Immature natural killer cell (primary cell): Measurements from ENCODE around the gene TTLL6. TPM values are rescaled to one million over a fixed set of nuclear protein-coding genes. Genes with fewer than 3 reads are reported as not detected.

ENCODE experiments used
- DNase-seq, 3 donors: peaks; one replicate each; pipeline ENCODE4 v3.0.0; 2022; ENCODE audit warnings: mixed read lengths in 1 of 3
- H3K27ac Mint-ChIP-seq, 6 donors: one replicate each; pipeline ENCODE4 v1.8.0; 2020; ENCODE audit warnings: mixed read lengths in 6 of 6, mild to moderate bottlenecking in 5 of 6, inconsistent platforms in 4 of 6, moderate library complexity in 3 of 6
- H3K27me3 Mint-ChIP-seq, 3 donors: one replicate each; pipeline ENCODE4 v1.8.0; 2020 to 2021; ENCODE audit warnings: low read depth in 3 of 3, mild to moderate bottlenecking in 3 of 3, mixed read lengths in 3 of 3, moderate library complexity in 3 of 3, inconsistent platforms in 1 of 3
- H3K36me3 Mint-ChIP-seq, 3 donors: one replicate each; pipeline ENCODE4 v1.8.0; 2020; ENCODE audit warnings: mixed read lengths in 3 of 3, inconsistent platforms in 2 of 3, mild to moderate bottlenecking in 2 of 3
- H3K4me1 Mint-ChIP-seq, 2 donors: one replicate each; pipeline ENCODE4 v1.8.0; 2020; ENCODE audit warnings: inconsistent platforms in 2 of 2, mild to moderate bottlenecking in 2 of 2, mixed read lengths in 2 of 2, moderate library complexity in 1 of 2
- H3K4me3 Mint-ChIP-seq, 5 donors: one replicate each; pipeline ENCODE4 v1.8.0; 2020; ENCODE audit warnings: mild to moderate bottlenecking in 5 of 5, mixed read lengths in 5 of 5, inconsistent platforms in 3 of 5, moderate library complexity in 3 of 5
- H3K9me3 Mint-ChIP-seq, 6 donors: one replicate each; pipeline ENCODE4 v1.8.0; 2020; ENCODE audit warnings: mild to moderate bottlenecking in 6 of 6, mixed read lengths in 6 of 6, inconsistent platforms in 4 of 6, moderate library complexity in 3 of 6
- polyA plus RNA-seq, 3 donors: library from polyadenylated mRNA; unstranded; fragments of 300-500 nt; fragmentation: Illumina TruSeq; gene quantifications; one replicate each; pipeline ENCODE4 v1.2.3, GENCODE V29; 2021

The TTLL6 gene
- polyA plus RNA-seq, 3 donors from 2014 or later, result not detected

DNA sequence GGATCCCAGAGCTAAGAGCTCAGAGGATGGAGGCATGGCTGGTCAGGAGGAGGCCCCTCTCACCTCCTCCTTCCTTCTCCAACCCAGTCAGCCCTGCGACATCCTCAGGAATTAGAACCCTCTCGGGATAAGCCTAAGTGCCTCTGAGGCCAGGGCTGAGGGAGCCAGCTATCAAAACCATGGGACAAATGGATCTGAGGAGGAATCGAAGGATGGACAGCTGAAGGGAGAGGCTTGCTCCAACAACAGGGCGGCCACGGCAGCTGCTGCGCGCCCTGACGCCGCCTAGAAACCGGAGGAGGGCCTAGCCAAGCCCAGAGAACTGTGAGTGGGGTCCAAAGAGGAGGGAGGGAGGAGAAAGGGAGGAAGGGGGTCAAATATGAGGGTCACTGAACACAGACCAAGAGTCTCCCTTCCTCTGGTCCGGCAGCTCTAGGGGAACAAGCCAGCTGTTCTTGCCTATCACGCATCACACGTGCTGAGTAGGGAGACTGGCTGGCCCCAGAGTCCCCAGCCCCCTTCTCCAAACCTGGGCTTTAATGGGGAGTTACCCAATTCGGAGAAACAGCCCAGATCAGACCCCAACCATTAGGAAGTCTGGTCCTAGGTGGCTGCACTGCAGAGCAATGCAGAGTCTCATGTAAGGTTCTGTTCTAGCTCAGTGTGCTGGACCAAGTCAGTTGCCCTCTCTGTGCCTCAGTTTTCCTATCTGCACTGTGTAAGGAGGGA lies 82.5 kb downstream of the TTLL6 start:
- Mint-ChIP-seq H3K36me3 (peaks cover 0 to 3% (median 3%) of the 10 kb centered on the region in 3 donors), H3K4me1 (peaks cover 11 to 15% of the 10 kb centered on the region in 2 donors), H3K27ac (no peak overlapping the region), H3K9me3 (peaks cover 0 to 1% (median 0%) of the 10 kb centered on the region in 6 donors), H3K27me3 (peaks cover 47 to 78% (median 58%) of the 10 kb centered on the region in 3 donors), H3K4me3 (no peak overlapping the region)
- DNase-seq, result no peak

DNA sequence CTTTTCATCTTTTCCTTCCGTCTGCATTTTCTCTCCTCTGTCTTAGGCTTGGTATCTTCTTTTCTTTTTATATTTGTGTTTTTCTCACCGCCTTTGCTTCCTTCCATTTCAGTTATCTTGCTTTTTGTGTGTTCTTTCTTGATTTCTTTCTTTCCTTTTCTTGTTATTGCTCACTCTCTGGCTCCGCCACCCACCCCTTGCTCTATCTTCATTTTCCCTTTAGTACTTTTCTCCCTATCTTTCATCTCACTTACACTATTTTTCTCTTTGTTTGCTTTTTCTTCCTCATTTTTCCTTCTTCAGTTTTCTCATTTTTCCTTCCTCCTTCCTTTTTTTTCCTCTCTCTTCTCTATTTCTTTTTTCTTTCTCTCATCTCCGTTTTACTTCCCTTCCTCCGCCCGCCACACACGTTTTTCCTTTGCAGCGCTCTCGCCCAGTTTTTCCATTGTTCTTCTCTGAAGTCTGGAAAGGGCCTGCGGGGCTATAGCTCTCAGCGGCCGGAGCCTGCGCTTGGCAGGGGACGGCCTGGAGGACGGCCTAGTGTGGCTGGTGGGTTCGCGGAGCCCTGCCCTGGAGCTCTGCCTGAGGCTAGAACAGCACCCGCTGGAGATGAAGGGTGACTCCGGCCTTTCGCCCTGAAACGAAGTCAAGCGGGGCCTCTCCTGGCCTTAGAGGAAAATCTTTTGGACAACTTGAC lies 83.2 kb downstream of the TTLL6 start:
- Mint-ChIP-seq H3K4me3 (no peak overlapping the region), H3K9me3 (peaks cover 0 to 1% (median 0%) of the 10 kb centered on the region in 6 donors), H3K27me3 (peaks cover 47 to 76% (median 55%) of the 10 kb centered on the region in 3 donors), H3K36me3 (peaks cover 0 to 3% (median 3%) of the 10 kb centered on the region in 3 donors), H3K27ac (no peak overlapping the region), H3K4me1 (peaks cover 9 to 11% of the 10 kb centered on the region in 2 donors)
- DNase-seq, result no peak

DNA sequence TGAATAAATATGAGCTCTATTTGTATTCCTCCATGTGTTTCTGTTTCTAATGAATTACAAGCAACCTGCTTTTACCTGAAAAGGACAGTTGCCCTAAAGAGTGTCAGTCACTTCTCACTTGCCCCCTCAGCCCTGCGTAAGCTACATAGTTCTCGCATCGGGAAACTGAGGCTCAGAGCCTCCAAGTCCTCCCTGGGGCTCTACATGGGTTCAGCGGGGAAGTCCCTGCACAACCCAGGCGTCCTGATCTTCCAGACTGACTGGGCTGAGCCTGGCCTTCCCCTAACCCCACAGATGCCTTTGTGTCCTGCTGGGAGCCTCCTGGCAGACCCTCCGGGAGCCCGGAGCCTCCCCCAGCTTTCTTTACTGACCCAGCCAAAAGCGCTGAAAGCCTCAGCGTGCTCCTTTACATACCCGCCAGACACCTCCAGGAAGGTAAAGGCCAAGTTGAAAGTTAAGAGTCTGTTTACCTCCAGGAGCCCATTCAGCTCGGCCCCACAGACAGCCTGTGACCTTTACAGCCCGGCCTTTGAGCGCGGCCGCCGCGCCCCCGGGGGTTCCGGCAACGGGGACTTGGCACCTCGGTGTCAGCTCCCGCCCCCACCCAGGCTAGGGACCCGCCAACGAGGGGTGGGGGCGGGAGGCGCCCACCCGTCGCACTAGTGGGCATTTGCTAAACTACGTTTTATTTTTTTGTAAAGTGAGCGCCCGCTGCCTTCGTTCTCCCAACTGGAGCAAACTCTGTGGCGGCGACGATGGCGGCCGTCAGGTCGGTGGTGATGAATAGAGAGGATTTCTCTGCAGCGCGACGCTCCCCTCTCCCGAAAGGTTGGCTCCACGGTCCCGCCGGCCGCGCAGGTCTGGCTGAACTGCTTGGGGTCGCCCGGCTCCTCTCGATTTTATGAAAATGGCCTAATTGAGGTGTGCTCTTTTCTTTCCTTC lies 84.1 kb downstream of the TTLL6 start:
- peaks cover 0 to 1% (median 0%) of the 10 kb centered on the region in 6 donors for H3K9me3 Mint-ChIP-seq
- DNase-seq, result no peak
- no peak overlapping the region for H3K4me3 Mint-ChIP-seq
- H3K27ac Mint-ChIP-seq, result no peak overlapping the region
- peaks cover 0 to 3% (median 3%) of the 10 kb centered on the region in 3 donors for H3K36me3 Mint-ChIP-seq
- peaks cover 47 to 75% (median 53%) of the 10 kb centered on the region in 3 donors for H3K27me3 Mint-ChIP-seq
- H3K4me1 Mint-ChIP-seq, result peaks cover 10 to 14% of the 10 kb centered on the region in 2 donors

DNA sequence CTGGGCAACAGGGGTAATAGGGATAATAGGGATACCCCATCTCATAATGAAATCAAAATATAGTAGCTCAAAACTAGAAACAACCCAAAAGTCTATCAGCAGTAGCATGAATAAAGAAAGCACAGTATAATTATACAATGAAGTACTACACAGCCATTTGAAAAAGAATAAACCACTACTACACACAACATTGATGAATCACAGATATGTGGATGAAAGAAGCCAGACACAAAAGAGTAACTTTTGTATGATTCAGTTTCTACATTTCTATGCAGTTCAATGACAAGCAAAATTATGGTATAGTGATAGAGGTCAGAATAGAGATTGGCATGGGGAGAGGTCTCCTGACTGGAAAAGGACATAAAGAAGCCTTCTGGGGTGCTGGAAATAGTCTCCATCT lies 85.7 kb downstream of the TTLL6 start:
- H3K9me3 Mint-ChIP-seq, result peaks cover 0 to 1% (median 0%) of the 10 kb centered on the region in 6 donors
- H3K27ac Mint-ChIP-seq, result no peak overlapping the region
- H3K4me1 Mint-ChIP-seq, result peaks cover 10 to 14% of the 10 kb centered on the region in 2 donors

DNA sequence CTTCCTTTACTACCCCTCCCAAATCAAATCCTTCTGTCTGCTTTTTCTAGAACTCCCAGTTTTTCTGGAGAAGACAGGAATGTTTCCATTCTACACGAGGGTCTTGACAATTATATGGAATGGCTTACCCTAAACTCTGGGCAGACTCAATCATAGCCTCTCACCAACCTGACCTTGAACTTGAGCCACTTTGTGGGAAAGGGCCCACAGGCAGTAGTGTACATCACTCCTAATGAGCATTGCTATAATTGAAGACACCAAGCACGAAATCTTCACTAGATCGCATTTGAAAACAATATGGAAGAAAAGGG lies 86.8 kb downstream of the TTLL6 start:
- Mint-ChIP-seq H3K9me3 (peaks cover 0 to 5% (median 0%) of the 10 kb centered on the region in 6 donors), H3K36me3 (peaks cover 0 to 3% (median 3%) of the 10 kb centered on the region in 3 donors), H3K4me1 (peaks cover 11 to 16% of the 10 kb centered on the region in 2 donors), H3K4me3 (no peak overlapping the region), H3K27me3 (peaks cover 54 to 77% (median 63%) of the 10 kb centered on the region in 3 donors), H3K27ac (no peak overlapping the region)
- DNase-seq, result no peak

More for the DNA sequence above, 85.7 kb downstream of the TTLL6 start:
- Mint-ChIP-seq H3K4me3 (no peak overlapping the region), H3K36me3 (peaks cover 0 to 3% (median 3%) of the 10 kb centered on the region in 3 donors), H3K27me3 (peaks cover 50 to 74% (median 54%) of the 10 kb centered on the region in 3 donors)
- no peak for DNase-seq

DNA sequence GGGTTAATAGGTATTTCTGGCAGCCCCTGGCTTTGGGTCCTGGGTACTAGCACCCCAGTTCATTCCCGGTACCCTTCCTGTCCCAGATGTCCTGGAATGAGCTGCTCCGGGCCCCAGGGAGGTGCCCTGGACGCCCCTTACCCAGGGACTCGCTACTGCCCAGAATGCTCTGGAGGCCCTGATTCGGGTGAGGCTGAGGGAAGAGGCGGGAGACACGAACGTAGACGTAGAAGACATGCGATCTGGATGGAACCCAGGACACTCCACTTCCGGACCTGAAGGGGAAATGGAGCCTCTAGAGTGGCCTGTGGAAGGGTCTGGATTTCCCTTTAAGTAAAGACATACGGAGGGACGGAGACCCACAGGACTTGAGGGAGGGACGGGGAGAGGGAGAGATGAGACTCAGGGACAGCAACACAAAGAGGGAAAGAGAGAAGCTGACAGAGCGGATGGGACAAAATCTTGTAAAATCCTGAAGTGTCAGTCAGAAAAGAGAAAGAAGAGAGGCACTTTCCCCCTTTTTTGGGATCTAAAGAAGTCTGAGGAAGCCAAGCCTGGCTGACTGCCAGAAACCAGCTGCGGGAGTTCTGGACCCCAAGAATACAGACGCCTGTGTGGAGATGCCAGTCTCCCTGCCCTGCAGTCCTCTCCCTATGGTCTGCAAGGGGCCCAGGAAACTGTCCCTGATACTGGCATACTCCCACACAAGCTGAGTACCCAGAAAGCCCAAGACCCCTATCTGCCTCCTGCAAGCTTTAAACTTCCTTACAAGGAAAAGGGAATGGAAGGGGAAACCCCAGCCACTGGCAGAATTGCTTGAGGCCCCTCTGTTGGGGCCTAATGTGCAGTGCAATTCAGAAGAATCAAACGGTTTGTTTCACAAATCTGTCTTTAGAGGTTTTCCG lies 87.4 kb downstream of the TTLL6 start:
- H3K4me3 Mint-ChIP-seq, result peak overlapping the region in 2 of 5 donors; percentile 15 to 25
- H3K27me3 Mint-ChIP-seq, result peaks cover 55 to 79% (median 65%) of the 10 kb centered on the region in 3 donors
- peaks cover 0 to 5% (median 0%) of the 10 kb centered on the region in 6 donors for H3K9me3 Mint-ChIP-seq
- H3K4me1 Mint-ChIP-seq, result peaks cover 15 to 22% of the 10 kb centered on the region in 2 donors
- peaks cover 0 to 3% (median 3%) of the 10 kb centered on the region in 3 donors for H3K36me3 Mint-ChIP-seq
- H3K27ac Mint-ChIP-seq, result no peak overlapping the region
- DNase-seq, result no peak

DNA sequence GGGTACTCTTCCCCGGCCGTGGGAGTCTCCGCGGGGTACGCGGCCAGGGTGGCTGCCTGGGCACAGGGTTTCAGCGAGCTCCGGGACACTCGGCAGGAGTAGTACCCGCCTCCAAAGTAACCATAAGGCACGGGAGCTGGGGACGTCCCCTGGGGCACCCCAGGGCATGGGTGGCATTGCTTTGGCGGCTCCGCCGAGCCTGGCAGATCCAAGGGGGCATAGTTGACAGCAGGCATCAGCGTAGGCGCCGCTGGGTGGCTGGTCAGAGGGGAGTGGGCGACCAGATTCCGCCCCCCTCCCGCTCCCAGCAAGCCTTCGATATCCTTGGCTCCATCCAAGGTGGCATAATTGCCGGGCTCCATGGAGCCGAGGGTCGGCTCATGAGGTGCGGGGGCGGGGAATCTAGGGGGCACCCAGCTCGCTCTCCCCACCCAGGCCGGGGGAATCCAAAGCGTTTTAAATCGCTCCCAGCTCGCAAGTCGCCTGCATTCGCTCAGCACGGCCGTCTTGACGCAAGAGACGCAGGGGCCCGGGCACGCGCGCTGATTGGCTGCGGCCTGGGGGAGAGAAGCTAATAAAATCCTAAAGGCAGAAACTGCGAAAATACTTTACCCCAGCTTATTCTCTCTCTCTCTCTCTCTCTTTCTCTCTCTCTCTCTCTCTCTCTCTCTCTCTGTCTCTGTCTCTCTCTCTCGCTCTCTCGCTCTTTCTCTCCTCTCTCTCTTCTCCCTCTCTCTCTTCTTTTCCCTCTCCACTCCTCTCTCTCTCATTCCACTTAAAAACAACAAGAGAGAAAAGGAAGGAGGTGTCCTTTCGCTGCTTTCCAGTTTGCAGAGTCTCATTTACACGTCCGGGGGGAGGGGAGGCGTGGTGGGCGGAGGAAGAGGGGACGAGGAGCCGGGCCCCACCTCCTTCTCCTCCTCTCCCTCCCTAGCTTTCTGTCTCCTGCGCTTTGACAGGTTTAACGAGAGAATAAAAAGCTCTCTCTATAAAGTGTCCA lies 88.5 kb downstream of the TTLL6 start, which contains the start of gene HOXB13:
HOXB13 (minus strand) TSS at position 519 of the 1,000 bp plus-strand sequence; CDS start at position 362, 157 bp downstream.
- H3K4me3 Mint-ChIP-seq, result peak within 1 kb of the TSS; percentile 56 to 88 (median 72)
- peaks cover 24 to 29% of the 10 kb centered on the region in 2 donors for H3K4me1 Mint-ChIP-seq
- H3K36me3 Mint-ChIP-seq, result peaks cover 0 to 3% (median 2%) of the 10 kb centered on the region in 3 donors
- peak in 2 of 3 donors; percentile 29 to 36 for DNase-seq
- H3K9me3 Mint-ChIP-seq, result peaks cover 0 to 5% (median 0%) of the 10 kb centered on the region in 6 donors
- peak within 1 kb of the TSS in 2 of 6 donors; percentile 38 to 88 for H3K27ac Mint-ChIP-seq
- peaks cover 58 to 83% (median 66%) of the 10 kb centered on the region in 3 donors for H3K27me3 Mint-ChIP-seq

DNA sequence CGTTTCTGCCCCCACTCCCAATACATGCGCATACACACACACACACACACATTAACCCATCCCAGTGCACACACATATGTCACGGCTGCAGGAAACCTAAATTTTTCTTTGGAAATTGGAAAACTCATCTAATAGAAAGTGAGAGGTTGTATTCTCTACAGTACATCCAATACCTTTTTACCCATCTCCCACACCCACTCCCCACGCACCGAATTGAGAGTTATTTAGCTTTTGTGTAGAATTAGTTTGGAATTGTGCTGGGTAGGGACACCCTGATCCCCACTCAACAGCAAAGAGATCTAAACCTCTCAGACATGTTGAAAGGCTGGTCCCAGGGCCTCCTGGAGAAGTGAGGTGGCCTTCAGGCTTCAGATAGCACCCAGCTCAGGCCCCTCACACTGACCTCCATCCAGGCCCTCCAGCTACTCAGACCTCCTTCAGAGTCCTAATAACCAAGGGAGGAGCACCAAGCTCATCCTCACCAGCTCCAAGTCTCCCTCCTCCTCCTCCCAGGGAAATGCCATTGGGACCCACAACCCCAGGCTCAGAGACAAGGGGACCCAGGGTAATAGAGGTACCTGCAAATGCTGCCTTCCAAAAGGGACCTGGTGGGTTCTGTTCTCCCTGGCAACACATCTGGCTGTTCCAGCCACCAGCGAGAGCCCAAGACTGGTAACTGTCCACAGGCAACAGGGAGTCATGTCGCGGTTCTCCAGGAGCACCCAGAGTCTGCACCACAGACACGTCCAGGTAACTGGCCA lies 89.4 kb downstream of the TTLL6 start:
- peaks cover 0 to 4% (median 0%) of the 10 kb centered on the region in 6 donors for H3K9me3 Mint-ChIP-seq
- H3K36me3 Mint-ChIP-seq, result peaks cover 0 to 3% (median 0%) of the 10 kb centered on the region in 3 donors
- no peak overlapping the region for H3K27ac Mint-ChIP-seq
- DNase-seq, result no peak
- peaks cover 29 to 32% of the 10 kb centered on the region in 2 donors for H3K4me1 Mint-ChIP-seq
- peak overlapping the region in 3 of 5 donors; percentile 3 to 78 (median 33) for H3K4me3 Mint-ChIP-seq
- peaks cover 59 to 87% (median 72%) of the 10 kb centered on the region in 3 donors for H3K27me3 Mint-ChIP-seq

DNA sequence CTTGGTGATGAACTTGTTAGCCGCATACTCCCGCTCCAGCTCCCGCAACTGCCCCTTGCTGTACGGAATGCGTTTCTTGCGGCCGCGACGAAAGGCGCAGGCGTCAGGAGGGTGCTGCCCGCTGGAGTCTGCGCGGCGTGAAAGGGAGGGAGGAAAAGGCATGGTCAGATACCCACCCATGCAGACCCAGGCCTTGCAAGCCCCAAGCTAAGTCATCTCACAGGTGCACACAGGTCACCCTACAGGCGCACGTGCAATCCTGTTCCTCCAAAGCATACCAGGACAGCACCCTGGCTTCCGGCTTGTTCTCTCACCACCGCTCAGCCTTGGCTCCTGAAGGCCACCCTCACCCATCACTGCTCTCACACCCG lies 90.1 kb downstream of the TTLL6 start:
- Mint-ChIP-seq H3K9me3 (peaks cover 0 to 4% (median 0%) of the 10 kb centered on the region in 6 donors), H3K36me3 (peaks cover 0 to 3% (median 0%) of the 10 kb centered on the region in 3 donors), H3K27ac (no peak overlapping the region), H3K4me1 (peaks cover 30 to 32% of the 10 kb centered on the region in 2 donors), H3K4me3 (peak overlapping the region in 1 of 5 donors; percentile 12), H3K27me3 (peaks cover 55 to 88% (median 73%) of the 10 kb centered on the region in 3 donors)
- DNase-seq, result no peak

DNA sequence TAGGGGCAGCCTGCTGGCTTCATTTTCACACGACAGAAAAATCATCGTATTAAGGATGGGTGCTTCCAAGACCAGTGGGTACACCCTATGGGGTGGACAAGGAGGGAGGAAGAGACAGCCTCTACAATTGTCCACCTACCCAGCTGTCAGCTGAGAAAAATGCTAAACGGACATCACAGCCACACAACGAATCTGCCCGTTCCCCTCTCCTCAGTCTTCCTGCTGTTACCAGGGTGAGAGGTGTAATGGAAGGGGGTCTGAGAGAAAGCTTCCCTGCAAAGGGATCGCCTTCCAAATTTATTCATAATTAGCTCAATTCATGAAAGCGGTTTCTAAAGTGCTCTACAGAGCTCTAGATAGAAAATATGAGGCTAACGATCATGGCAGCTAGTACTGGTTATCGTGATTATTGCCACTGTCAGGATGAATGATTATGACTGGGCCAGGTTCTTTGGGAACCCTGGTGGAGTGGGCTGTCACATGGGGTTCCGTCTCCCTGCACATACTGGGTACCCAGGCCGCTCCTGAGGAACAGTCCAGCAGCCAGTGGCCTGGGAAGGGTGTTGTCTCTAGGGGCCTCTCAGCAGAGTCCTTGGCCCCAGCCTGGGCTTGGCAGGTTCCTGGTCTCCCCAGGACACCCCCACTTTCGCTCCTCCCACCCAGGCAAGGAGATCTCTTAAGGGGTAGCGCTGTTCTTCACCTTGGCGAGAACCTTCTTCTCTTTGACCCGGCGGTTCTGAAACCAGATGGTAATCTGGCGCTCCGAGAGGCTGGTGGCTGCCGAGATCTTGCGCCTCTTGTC lies 90.7 kb downstream of the TTLL6 start:
- Mint-ChIP-seq H3K36me3 (peaks cover 0 to 3% (median 0%) of the 10 kb centered on the region in 3 donors), H3K27ac (no peak overlapping the region), H3K4me1 (peaks cover 30 to 32% of the 10 kb centered on the region in 2 donors), H3K9me3 (peaks cover 0 to 4% (median 0%) of the 10 kb centered on the region in 6 donors), H3K4me3 (peak overlapping the region in 2 of 5 donors; percentile 21 to 30), H3K27me3 (peaks cover 54 to 84% (median 74%) of the 10 kb centered on the region in 3 donors)
- no peak for DNase-seq
